GM19328 (cell line): ENCODE data around the gene ADCY1.

Source experiments
- ATAC-seq: cut with Tn5 transposase; IDR thresholded peaks from one replicate; pipeline ENCODE4 v1.9.1; 2021; ENCODE audit warnings: mild to moderate bottlenecking, moderate library complexity; ENCODE audit not compliant: unreplicated experiment

ADCY1 gene

GRCh38 chr7:45576249-45576929 is 2.2 kb downstream of the ADCY1 start:
- no peak for ATAC-seq

DNA sequence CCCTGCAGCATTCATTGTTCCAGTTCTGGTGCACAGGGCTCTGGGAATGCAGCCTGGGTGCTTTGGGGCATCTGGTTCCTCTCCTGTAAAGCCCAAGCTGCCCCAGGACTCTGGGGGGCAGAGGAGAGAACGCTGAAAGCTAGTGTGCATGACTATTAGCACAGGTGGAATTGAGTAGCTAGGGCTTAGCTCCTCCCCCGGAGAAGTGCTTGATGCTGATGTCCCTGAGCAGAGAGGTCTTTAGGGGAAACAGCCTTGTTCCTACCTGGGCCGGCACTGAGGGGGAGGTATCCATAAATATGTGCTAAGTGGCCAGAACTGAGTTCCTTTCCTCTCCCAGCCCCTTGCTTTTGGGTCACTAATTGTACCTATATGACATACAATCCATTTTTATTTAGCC is 3.9 kb downstream of the ADCY1 start:
- no peak for ATAC-seq

DNA sequence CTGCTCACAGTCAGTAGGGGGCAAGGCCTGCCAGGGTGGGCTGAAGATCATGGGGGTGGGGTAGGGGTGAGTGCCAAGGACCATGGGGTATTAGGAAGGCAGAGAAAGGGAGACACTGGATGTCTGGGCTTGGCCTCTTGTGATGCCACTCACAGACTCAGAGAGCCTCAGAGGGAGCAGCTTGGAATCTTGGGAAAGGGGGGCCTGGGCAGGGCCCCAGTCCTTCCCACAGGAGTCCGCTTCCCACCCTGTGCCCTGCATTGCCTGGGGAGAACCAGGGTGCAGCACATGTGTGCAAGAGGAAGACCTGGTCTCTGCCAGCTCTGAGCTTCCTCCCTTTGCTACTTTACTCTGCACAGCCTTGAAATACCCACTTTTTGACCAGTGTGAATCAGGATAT is 4.3 kb downstream of the ADCY1 start:
- ATAC-seq, result no peak

DNA sequence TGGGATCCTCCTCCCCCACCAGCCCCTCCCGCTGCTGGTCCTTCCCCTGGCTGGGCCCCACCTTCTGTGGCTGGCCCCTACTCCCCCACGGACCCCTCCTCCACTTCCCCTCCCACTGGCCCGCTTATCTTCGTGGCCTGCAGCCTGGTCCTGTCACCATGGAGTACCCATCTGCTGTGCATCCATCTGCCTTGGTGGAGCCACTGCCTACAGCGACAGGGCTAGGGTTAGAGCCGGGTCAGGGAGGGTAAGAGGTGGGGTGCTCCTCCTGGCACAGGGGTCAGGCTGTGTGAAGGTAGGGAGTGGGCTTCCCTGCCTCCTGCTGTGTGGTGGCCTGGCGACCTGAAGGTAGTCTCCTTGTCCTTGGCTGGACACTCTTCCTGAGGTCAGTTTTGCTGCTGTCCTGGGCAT is 5.2 kb downstream of the ADCY1 start:
- no peak for ATAC-seq

GRCh38 chr7:45580053-45580872 is 6.1 kb downstream of the ADCY1 start:
- no peak for ATAC-seq

DNA sequence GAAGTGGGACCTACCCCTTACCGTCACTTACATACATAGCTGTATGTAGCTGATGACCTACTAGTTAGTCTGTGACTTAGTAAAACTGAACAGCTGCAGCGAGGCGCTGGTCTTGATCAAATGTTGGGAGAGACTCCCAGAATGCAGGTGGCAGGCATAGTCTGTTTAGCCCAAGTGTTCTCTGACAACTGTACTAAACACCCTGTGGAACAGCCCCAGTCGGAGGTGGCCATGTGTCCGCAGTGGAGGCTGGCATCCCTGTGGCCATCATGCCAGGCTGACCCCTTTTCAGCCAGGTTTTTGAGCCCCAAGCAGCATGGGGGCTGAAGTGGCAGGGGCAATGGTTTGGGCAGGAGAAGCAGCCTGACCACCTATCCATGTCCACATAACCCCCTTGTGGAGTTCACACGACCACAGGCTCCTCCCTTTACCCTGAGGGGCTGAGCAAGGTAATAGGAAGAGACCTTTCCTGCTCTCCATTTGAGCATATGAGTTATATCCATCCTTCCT is 7.2 kb downstream of the ADCY1 start:
- ATAC-seq, result no peak

GRCh38 chr7:45582136-45582749 is 8.1 kb downstream of the ADCY1 start:
- no peak for ATAC-seq

DNA sequence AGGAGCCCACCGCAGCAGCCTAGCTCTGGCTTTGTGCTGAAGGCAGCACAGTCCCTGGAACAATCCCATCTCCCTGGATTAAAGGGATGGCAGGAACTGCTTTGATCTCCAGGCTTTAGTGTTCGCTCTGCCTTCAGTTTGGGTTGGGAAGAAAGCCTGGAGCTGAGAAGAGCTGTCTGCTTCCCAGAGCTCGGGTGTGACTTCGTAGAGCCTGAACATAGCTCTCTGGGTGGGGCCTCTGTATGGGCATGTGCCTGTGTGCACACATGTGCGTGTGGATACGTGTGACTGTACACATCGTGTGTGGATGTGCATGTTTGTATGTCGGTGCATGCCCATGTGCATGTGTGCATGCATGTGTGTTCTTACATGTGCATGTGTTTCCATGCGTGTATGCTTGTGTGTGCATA is 8.7 kb downstream of the ADCY1 start:
- no peak for ATAC-seq

DNA sequence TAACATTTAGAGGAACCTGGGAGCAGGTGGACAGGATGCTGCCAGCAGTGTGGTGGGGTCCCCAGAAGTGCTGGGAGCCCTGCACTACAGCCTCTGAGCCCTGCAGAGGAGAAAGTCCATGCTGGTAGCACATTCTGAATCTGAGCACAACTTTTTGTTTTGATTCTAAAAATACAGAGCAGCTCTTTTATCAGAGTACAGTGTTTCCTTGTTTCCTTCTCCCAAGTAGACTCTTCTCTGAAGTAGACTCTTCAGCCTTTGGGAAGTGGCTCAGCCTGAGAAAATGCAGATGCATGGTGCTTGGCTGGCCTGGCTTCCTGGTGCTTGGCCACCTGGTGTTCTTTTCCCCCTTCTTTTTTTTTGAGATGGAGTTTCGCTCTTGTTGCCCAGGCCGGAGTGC is 9.1 kb downstream of the ADCY1 start:
- no peak for ATAC-seq

- no peak for ATAC-seq
Observed at GRCh38 chr7:45584261-45585210, 10.4 kb downstream of the ADCY1 start.

DNA sequence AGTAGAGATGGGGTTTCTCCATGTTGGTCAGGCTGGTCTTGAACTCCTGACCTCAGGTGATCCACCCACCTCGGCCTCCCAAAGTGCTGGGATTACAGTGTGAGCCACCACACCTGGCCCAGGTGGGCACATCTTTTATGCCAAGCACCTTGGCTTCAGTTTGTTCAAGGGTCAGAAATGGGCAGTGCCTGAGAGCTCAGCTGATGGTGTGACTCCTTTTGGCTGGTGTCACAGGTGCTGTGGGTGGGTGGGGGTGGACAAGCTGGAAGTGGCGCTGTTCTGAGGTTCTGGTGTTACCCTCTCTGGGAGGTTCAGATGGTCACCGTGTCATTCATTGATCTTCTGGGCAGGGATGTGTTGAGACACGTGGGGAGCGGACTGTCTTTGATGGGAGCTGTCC is 11.5 kb downstream of the ADCY1 start:
- ATAC-seq, result no peak

DNA sequence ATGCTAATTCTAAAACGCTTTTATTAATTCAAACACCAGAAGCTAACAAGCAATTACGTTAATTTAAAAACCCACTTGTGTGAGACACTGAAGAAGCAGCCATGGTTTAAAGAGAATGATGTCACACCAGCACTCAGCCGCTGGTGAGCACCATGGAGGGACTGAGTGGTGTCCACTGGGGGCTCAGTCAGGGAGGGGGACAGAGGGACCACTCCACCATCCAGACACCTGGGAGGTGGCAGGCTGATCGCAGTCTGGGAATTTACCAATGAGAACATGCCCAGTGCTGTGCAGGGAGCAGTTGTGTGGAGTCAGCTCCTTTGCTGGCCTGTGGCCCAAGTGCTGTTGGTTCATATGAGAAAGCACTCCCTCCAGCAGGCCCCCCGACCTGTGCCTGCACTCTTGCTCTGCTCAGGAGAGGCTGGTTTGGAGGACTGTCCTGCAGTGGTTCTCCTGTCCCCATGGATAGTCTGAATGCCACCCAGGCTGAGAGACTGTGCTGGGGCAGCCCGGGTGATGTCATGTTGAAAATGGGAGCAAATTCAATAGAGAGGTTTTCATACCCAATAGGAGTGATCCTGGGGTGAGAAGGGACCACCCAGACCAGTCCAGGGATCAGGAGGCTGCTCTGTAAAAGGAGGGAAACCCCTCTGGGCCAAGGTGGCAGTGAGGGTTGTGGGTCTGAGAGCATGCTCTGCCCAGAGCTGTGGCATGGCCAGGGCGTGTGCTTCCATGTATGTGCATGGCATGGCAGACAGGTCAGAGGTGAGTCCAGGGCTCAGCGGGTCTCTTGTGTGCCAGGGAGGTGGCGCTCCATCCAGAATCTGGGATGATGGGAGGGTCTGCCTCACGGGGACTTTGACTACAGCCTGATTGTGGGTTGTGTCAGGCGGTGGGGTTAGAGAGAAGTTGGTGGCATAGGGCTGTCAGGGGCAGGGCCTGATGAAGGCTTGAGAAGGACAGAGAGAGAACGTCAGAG is 12.7 kb downstream of the ADCY1 start:
- no peak for ATAC-seq

DNA sequence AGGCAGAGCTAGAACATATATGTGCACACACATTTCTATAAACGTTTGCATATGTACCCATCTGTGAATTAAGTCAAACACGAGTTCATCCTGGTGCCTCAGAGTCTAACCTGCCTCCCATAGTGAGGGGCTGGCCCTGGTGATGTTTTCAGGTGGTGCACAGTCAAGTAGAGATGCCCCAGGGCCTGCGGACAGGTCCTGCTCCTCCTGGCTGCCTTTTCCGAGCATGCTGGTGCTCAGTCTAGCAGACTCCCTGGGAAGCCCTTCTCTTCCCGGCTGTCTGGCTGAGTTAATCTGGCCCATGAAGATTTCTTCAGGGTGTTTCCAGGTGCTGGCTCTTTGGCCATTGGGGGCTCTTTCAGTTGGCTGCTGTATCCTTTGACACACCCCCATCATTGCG is 14.3 kb downstream of the ADCY1 start:
- ATAC-seq, result no peak

- no peak for ATAC-seq
Observed at GRCh38 chr7:45589061-45589460, 14.9 kb downstream of the ADCY1 start.

- ATAC-seq, result no peak
Observed at GRCh38 chr7:45589915-45590678, 15.9 kb downstream of the ADCY1 start.

GRCh38 chr7:45590679-45591057 is 16.5 kb downstream of the ADCY1 start:
- no peak for ATAC-seq

- ATAC-seq, result no peak
Observed at GRCh38 chr7:45591101-45591906, 17.1 kb downstream of the ADCY1 start.
